MM.1S (cell line): ENCODE data around the gene PLCG2.

Experiments used
- EZH2phosphoT487 ChIP-seq: fragments of 300-600 bp; sonication (generic); IDR thresholded peaks from 2 replicates; pipeline ENCODE4 v1.6.1; 2018; ENCODE audit warnings: antibody characterized with exemption, low read length
- TF ChIP-seq, protein P1 (sequence below): fragments of 300-600 bp; sonication (generic); IDR thresholded peaks from 2 replicates; pipeline ENCODE4 v1.5.1; 2016; ENCODE audit warnings: antibody characterized with exemption, low read length, mixed read lengths

DNA sequence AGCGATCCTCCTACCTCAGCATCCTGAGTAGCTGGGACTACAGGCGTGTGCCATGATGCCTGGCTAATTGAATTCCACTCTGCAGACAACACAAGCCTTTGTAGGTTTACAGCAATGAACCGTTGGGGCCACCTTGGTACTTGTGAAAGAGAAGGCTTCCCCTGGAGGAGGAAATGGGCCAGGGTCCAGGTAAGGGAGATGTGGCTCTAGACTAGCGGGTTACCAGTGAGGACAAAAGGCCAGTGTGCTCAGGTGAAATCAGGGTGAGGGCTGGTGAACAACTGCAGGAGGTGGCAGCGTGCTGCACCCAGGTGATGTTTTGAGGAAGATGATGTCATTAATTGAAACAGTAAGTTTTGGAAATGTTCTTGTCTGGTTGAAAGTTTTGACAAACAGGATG is 225.5 kb downstream of the PLCG2 start:
- TF ChIP-seq, protein P1, sequence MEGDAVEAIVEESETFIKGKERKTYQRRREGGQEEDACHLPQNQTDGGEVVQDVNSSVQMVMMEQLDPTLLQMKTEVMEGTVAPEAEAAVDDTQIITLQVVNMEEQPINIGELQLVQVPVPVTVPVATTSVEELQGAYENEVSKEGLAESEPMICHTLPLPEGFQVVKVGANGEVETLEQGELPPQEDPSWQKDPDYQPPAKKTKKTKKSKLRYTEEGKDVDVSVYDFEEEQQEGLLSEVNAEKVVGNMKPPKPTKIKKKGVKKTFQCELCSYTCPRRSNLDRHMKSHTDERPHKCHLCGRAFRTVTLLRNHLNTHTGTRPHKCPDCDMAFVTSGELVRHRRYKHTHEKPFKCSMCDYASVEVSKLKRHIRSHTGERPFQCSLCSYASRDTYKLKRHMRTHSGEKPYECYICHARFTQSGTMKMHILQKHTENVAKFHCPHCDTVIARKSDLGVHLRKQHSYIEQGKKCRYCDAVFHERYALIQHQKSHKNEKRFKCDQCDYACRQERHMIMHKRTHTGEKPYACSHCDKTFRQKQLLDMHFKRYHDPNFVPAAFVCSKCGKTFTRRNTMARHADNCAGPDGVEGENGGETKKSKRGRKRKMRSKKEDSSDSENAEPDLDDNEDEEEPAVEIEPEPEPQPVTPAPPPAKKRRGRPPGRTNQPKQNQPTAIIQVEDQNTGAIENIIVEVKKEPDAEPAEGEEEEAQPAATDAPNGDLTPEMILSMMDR: no peak
- no peak for TF ChIP-seq EZH2phosphoT487
